HEK293T (cell line): Measurements from ENCODE around the gene HUS1.
A peak's percentile ranks its signal among the peaks of the same experiment; 100 is the strongest.

Experiments used
- CTCF ChIA-PET: fragments of 350-600 bp; formaldehyde crosslinking; extraction: SDS; loops from one replicate; lab custom pipeline; 2021; ENCODE audit warnings: antibody characterized with exemption, inconsistent platforms; lab: Yijun Ruan, JAX
- POLR2A ChIA-PET: fragments of 350-600 bp; formaldehyde crosslinking; extraction: SDS; loops from one replicate; lab custom pipeline; 2020; ENCODE audit warnings: antibody characterized with exemption, inconsistent platforms; lab: Yijun Ruan, JAX
- DNase-seq: peaks from one replicate; pipeline ENCODE4 v3.0.0; 2012; ENCODE audit warnings: mixed read lengths; ENCODE audit errors: extremely low spot score
- ARNT ChIP-seq: fragments of 450-650 bp; IDR thresholded peaks from 2 replicates; pipeline ENCODE4 v1.6.1; 2017; ENCODE audit warnings: mild to moderate bottlenecking
- BHLHE40 ChIP-seq: fragments of 450-650 bp; IDR thresholded peaks from 2 replicates; pipeline ENCODE4 v1.6.1; 2016; ENCODE audit warnings: mild to moderate bottlenecking, moderate library complexity, borderline replicate concordance
- CTBP1 ChIP-seq: fragments of 450-650 bp; IDR thresholded peaks from 2 replicates; pipeline ENCODE4 v1.6.1; 2016; ENCODE audit warnings: borderline replicate concordance
- ELF4 ChIP-seq: fragments of 450-650 bp; IDR thresholded peaks from 2 replicates; pipeline ENCODE4 v1.6.1; 2017; ENCODE audit warnings: antibody characterized with exemption
- FOXA1 ChIP-seq: fragments of 450-650 bp; IDR thresholded peaks from 2 replicates; pipeline ENCODE4 v1.6.1; 2016; ENCODE audit warnings: mild to moderate bottlenecking
- FOXK2 ChIP-seq: fragments of 450-650 bp; IDR thresholded peaks from 2 replicates; pipeline ENCODE4 v1.6.1; 2016; ENCODE audit warnings: mild to moderate bottlenecking
- FOXM1 ChIP-seq: fragments of 450-650 bp; IDR thresholded peaks from 2 replicates; pipeline ENCODE4 v1.6.1; 2017; ENCODE audit warnings: mild to moderate bottlenecking, borderline replicate concordance
- HDGF ChIP-seq: fragments of 450-650 bp; IDR thresholded peaks from 2 replicates; pipeline ENCODE4 v1.6.1; 2017; ENCODE audit warnings: antibody characterized with exemption, borderline replicate concordance
- L3MBTL2 ChIP-seq: fragments of 450-650 bp; conservative IDR thresholded peaks from 2 replicates; pipeline ENCODE4 v1.6.1; 2016; ENCODE audit warnings: mild to moderate bottlenecking
- LEF1 ChIP-seq: fragments of 450-650 bp; IDR thresholded peaks from 2 replicates; pipeline ENCODE4 v1.6.1; 2017; ENCODE audit warnings: mild to moderate bottlenecking, borderline replicate concordance
- NFRKB ChIP-seq: fragments of 450-650 bp; IDR thresholded peaks from 2 replicates; pipeline ENCODE4 v1.6.1; 2016; ENCODE audit warnings: mild to moderate bottlenecking, moderate library complexity
- PKNOX1 ChIP-seq: fragments of 450-650 bp; IDR thresholded peaks from 2 replicates; pipeline ENCODE4 v1.6.1; 2016
- SP1 ChIP-seq: fragments of 450-650 bp; IDR thresholded peaks from 2 replicates; pipeline ENCODE4 v1.6.1; 2017
- SUZ12 ChIP-seq: fragments of 450-650 bp; IDR thresholded peaks from 2 replicates; pipeline ENCODE4 v1.6.1; 2016; ENCODE audit warnings: mild to moderate bottlenecking
- TARDBP ChIP-seq: fragments of 450-650 bp; IDR thresholded peaks from 2 replicates; pipeline ENCODE4 v1.6.1; 2016
- ZNF384 ChIP-seq: fragments of 450-650 bp; IDR thresholded peaks from 2 replicates; pipeline ENCODE4 v1.6.1; 2016

The HUS1 gene

GRCh38 chr7:47979145-47979831, at the start of gene HUS1:
Gene HUS1 (minus strand): TSS chr7:47979615. CDS start chr7:47979519, 96 bp downstream.
- peak; percentile 86 for DNase-seq
- ChIA-PET CTCF (no interaction called here), POLR2A (no interaction called here)
- TF ChIP-seq TARDBP = peak; percentile 79
- TF ChIP-seq FOXA1 = no peak
- no peak for TF ChIP-seq ZNF384
- TF ChIP-seq FOXM1 = 0 out of 2 replicates have a peak, but pooled peaks have one; percentile 17
- TF ChIP-seq FOXK2 = no peak
- TF ChIP-seq CTBP1 = peak; percentile 78; the same call in 1 of the 2 replicates
- no peak for TF ChIP-seq HDGF
- no peak; the same call in 1 of the 2 replicates for TF ChIP-seq LEF1
- peak; percentile 49; the same call in 1 of the 2 replicates for TF ChIP-seq NFRKB
- peak; percentile 26; the same call in 1 of the 2 replicates for TF ChIP-seq PKNOX1
- TF ChIP-seq L3MBTL2 = peak; percentile 68
- no peak for TF ChIP-seq BHLHE40
- peak; percentile 22; the same call in 1 of the 2 replicates for TF ChIP-seq ELF4
- no peak for TF ChIP-seq ARNT

- TF ChIP-seq ZNF384 = no peak
- POLR2A ChIA-PET = no interaction called here
- DNase-seq = no peak
- CTCF ChIA-PET = interaction anchor here (1.2 kb wide), 1 partner anchor 81 kb away, joined by 3 read pairs; no protein-coding TSS in a partner anchor
Measured at GRCh38 chr7:48028938-48029337, 49.5 kb upstream of the HUS1 start, which contains the start of gene SUN3. Gene SUN3 (minus strand): TSS chr7:48029107. CDS start chr7:48028938, 169 bp downstream.

- ChIA-PET CTCF (no interaction called here), POLR2A (no interaction called here)
- DNase-seq = no peak
- TF ChIP-seq ELF4 (no peak), BHLHE40 (no peak), LEF1 (no peak), FOXK2 (no peak), SUZ12 (no peak), TARDBP (no peak), HDGF (no peak), SP1 (no peak), L3MBTL2 (no peak), PKNOX1 (no peak), CTBP1 (no peak), ARNT (no peak), FOXA1 (no peak)
Measured at GRCh38 chr7:48025624-48026023, 46.2 kb upstream of the HUS1 start.

- POLR2A ChIA-PET = no interaction called here
- CTCF ChIA-PET = no interaction called here
- no peak for DNase-seq
- no peak for TF ChIP-seq LEF1
- TF ChIP-seq SUZ12 = no peak
- TF ChIP-seq HDGF = no peak
- no peak for TF ChIP-seq FOXA1
- no peak for TF ChIP-seq ZNF384
- TF ChIP-seq BHLHE40 = no peak
Measured at GRCh38 chr7:48017674-48018073, 38.3 kb upstream of the HUS1 start.

- ChIA-PET CTCF (no interaction called here), POLR2A (no interaction called here)
- TF ChIP-seq FOXA1 = no peak
- TF ChIP-seq TARDBP = no peak
- no peak for TF ChIP-seq PKNOX1
- TF ChIP-seq SUZ12 = no peak
- no peak for TF ChIP-seq BHLHE40
- DNase-seq = no peak
Measured at GRCh38 chr7:48016641-48017040, 37.2 kb upstream of the HUS1 start.

- ChIA-PET POLR2A (no interaction called here), CTCF (no interaction called here)
- DNase-seq = no peak
- TF ChIP-seq BHLHE40 (no peak), LEF1 (no peak), FOXK2 (no peak), ELF4 (no peak), SUZ12 (no peak), CTBP1 (no peak), FOXM1 (no peak), PKNOX1 (no peak), ARNT (no peak), TARDBP (no peak), ZNF384 (no peak), SP1 (no peak), L3MBTL2 (no peak), NFRKB (no peak), HDGF (no peak), FOXA1 (no peak)
Measured at GRCh38 chr7:48011951-48012350, 32.5 kb upstream of the HUS1 start.
